WTC11 (cell line): Measurements from ENCODE around the gene CLCA2. TPM values are rescaled to one million over a fixed set of nuclear protein-coding genes. Genes with fewer than 3 reads are reported as not detected.

Experiments used
- ATAC-seq: fragments of 200-7000 bp; cut with Tn5 transposase; 2 replicates; pipeline ENCODE4 v1.10.0; 2021; ENCODE audit warnings: mild to moderate bottlenecking, moderate library complexity
- CTCF ChIA-PET: fragments of 300-600 bp; sonication (Branson Sonifier 250); formaldehyde crosslinking; loops from one replicate; lab custom pipeline; 2021; ENCODE audit warnings: antibody characterized with exemption; lab: Charles Lee
- POLR2A ChIA-PET: fragments of 350-600 bp; sonication (Branson Sonifier 250); formaldehyde crosslinking; loops from one replicate; lab custom pipeline; 2021; ENCODE audit warnings: antibody characterized with exemption; lab: Charles Lee
- DNase-seq: peaks from one replicate; pipeline ENCODE4 v3.0.0; 2021; ENCODE audit warnings: low spot score
- H3K27ac Mint-ChIP-seq: 2 replicates; pipeline ENCODE4 v1.8.0; 2021; ENCODE audit warnings: mixed read lengths
- H3K27me3 Mint-ChIP-seq: 2 replicates; pipeline ENCODE4 v1.8.0; 2021; ENCODE audit warnings: low read depth, mild to moderate bottlenecking, moderate library complexity, mixed read lengths
- H3K36me3 Mint-ChIP-seq: 2 replicates; pipeline ENCODE4 v1.8.0; 2021; ENCODE audit warnings: mixed read lengths
- H3K4me1 Mint-ChIP-seq: 2 replicates; pipeline ENCODE4 v1.8.0; 2022; ENCODE audit warnings: mixed read lengths
- H3K4me3 Mint-ChIP-seq: 2 replicates; pipeline ENCODE4 v1.8.0; 2021; ENCODE audit warnings: mild to moderate bottlenecking, moderate library complexity, mixed read lengths
- H3K9me3 Mint-ChIP-seq: 2 replicates; pipeline ENCODE4 v1.8.0; 2021; ENCODE audit warnings: mixed read lengths
- ATF2 ChIP-seq: sonication (generic); formaldehyde crosslinking; IDR thresholded peaks from 2 replicates; pipeline ENCODE4 v1.8.1; 2022; ENCODE audit warnings: low read depth, missing genetic modification reagents, borderline replicate concordance
- CBFB ChIP-seq: sonication (generic); formaldehyde crosslinking; IDR thresholded peaks from 2 replicates; pipeline ENCODE4 v1.8.1; 2022; ENCODE audit warnings: mild to moderate bottlenecking, low read depth, missing genetic modification reagents
- CREB1 ChIP-seq: sonication (generic); formaldehyde crosslinking; IDR thresholded peaks from 2 replicates; pipeline ENCODE4 v1.8.0; 2023; ENCODE audit warnings: mild to moderate bottlenecking, missing genetic modification reagents
- CREM ChIP-seq: sonication (generic); formaldehyde crosslinking; IDR thresholded peaks from 2 replicates; pipeline ENCODE4 v1.8.1; 2022; ENCODE audit warnings: mild to moderate bottlenecking, missing genetic modification reagents, moderate library complexity
- E2F1 ChIP-seq: sonication (generic); formaldehyde crosslinking; IDR thresholded peaks from 2 replicates; pipeline ENCODE4 v1.8.0; 2022; ENCODE audit warnings: mild to moderate bottlenecking, missing genetic modification reagents
- EMX1 ChIP-seq: fragments of 250-450 bp; sonication (Bioruptor Pico); IDR thresholded peaks from 2 replicates; pipeline ENCODE4 v1.8.0; 2021; ENCODE audit warnings: mild to moderate bottlenecking
- FOXJ3 ChIP-seq: sonication (generic); formaldehyde crosslinking; IDR thresholded peaks from 2 replicates; pipeline ENCODE4 v1.9.0; 2021; ENCODE audit warnings: missing genetic modification reagents, mild to moderate bottlenecking, borderline replicate concordance
- FOXP4 ChIP-seq: sonication (generic); formaldehyde crosslinking; IDR thresholded peaks from 2 replicates; pipeline ENCODE4 v1.8.0; 2022; ENCODE audit warnings: mild to moderate bottlenecking, missing genetic modification reagents
- GRHL2 ChIP-seq: fragments of 250-450 bp; sonication (Bioruptor Pico); IDR thresholded peaks from 2 replicates; pipeline ENCODE4 v1.8.0; 2022; ENCODE audit warnings: mild to moderate bottlenecking, moderate library complexity; ENCODE audit not compliant: insufficient replicate concordance, severe bottlenecking
- HMGXB4 ChIP-seq: sonication (generic); formaldehyde crosslinking; IDR thresholded peaks from 2 replicates; pipeline ENCODE4 v1.8.1; 2023; ENCODE audit warnings: mild to moderate bottlenecking, moderate library complexity, missing genetic modification reagents
- IRF2 ChIP-seq: sonication (generic); formaldehyde crosslinking; IDR thresholded peaks from 2 replicates; pipeline ENCODE4 v1.8.0; 2022; ENCODE audit warnings: low read depth, missing genetic modification reagents, borderline replicate concordance
- KAT7 ChIP-seq: sonication (generic); formaldehyde crosslinking; IDR thresholded peaks from 2 replicates; pipeline ENCODE4 v1.8.1; 2023; ENCODE audit warnings: missing genetic modification reagents, mild to moderate bottlenecking, borderline replicate concordance
- MLX ChIP-seq: sonication (generic); formaldehyde crosslinking; IDR thresholded peaks from 2 replicates; pipeline ENCODE4 v1.8.1; 2023; ENCODE audit warnings: mild to moderate bottlenecking, missing genetic modification reagents, moderate library complexity
- NFE2L1 ChIP-seq: sonication (generic); formaldehyde crosslinking; IDR thresholded peaks from 2 replicates; pipeline ENCODE4 v1.8.1; 2023; ENCODE audit warnings: missing genetic modification reagents
- PRRX2 ChIP-seq: fragments of 250-450 bp; sonication (Bioruptor Pico); IDR thresholded peaks from 2 replicates; pipeline ENCODE4 v1.8.0; 2021; ENCODE audit warnings: mild to moderate bottlenecking
- STAT6 ChIP-seq: sonication (generic); formaldehyde crosslinking; conservative IDR thresholded peaks from 2 replicates; pipeline ENCODE4 v1.8.1; 2023; ENCODE audit warnings: mild to moderate bottlenecking, low read depth, missing genetic modification reagents, moderate library complexity
- USF1 ChIP-seq: sonication (generic); formaldehyde crosslinking; IDR thresholded peaks from 2 replicates; pipeline ENCODE4 v1.8.0; 2022; ENCODE audit warnings: mild to moderate bottlenecking, missing genetic modification reagents
- ZNF281 ChIP-seq: sonication (generic); formaldehyde crosslinking; IDR thresholded peaks from 2 replicates; pipeline ENCODE4 v1.8.0; 2023; ENCODE audit warnings: mild to moderate bottlenecking, missing genetic modification reagents
- ZNF317 ChIP-seq: sonication (generic); formaldehyde crosslinking; IDR thresholded peaks from 2 replicates; pipeline ENCODE4 v1.8.1; 2023; ENCODE audit warnings: low read depth, mild to moderate bottlenecking, moderate library complexity, missing genetic modification reagents, borderline replicate concordance
- ZNF396 ChIP-seq: fragments of 250-450 bp; sonication (Bioruptor Pico); IDR thresholded peaks from 2 replicates; pipeline ENCODE4 v1.8.0; 2021; ENCODE audit warnings: mild to moderate bottlenecking, moderate library complexity, borderline replicate concordance
- total RNA-seq: library from RNA; stranded (reverse); gene quantifications from 3 replicates; pipeline ENCODE4 v1.2.3, GENCODE V29; 2021

The CLCA2 gene
- total RNA-seq, 1 experiment from 2014 or later = 0.07 TPM

GRCh38 chr1:86382878-86383277 is 41.1 kb upstream of the CLCA2 start:
- peaks cover 10% of the 10 kb centered on the region for H3K9me3 Mint-ChIP-seq
- H3K27me3 Mint-ChIP-seq = no peaks in the 10 kb centered on the region
- H3K4me3 Mint-ChIP-seq = no peak overlapping the region
- POLR2A ChIA-PET = interaction anchor here (0.6 kb wide), 1 partner anchor 489 kb away, joined by 3 read pairs; no protein-coding TSS in a partner anchor
- no peak for DNase-seq
- H3K36me3 Mint-ChIP-seq = peaks cover 12% of the 10 kb centered on the region
- CTCF ChIA-PET = no interaction called here
- TF ChIP-seq STAT6 (CRISPR knock-in tag) = no peak
- TF ChIP-seq KAT7 = no peak
- no peak for TF ChIP-seq ZNF396 (CRISPR knock-in tag)
- no peak for TF ChIP-seq GRHL2 (CRISPR knock-in tag)
- TF ChIP-seq HMGXB4 (CRISPR knock-in tag) = no peak
- TF ChIP-seq CREM (CRISPR knock-in tag) = no peak
- no peak for TF ChIP-seq CREB1 (CRISPR knock-in tag)
- no peak for TF ChIP-seq ZNF281
- TF ChIP-seq, all 79 proteins: peak for 0
- ATAC-seq = no peak
- Mint-ChIP-seq H3K27ac (no peak overlapping the region), H3K4me1 (no peaks in the 10 kb centered on the region)

GRCh38 chr1:86387916-86388627 is 35.9 kb upstream of the CLCA2 start:
- ATAC-seq = no peak
- no peak for DNase-seq
- H3K27ac Mint-ChIP-seq = no peak overlapping the region
- CTCF ChIA-PET = no interaction called here
- POLR2A ChIA-PET = no interaction called here
- H3K4me1 Mint-ChIP-seq = 0 out of 2 replicates have a peak, but pooled peaks cover 3% of the 10 kb centered on the region
- no peaks in the 10 kb centered on the region for H3K27me3 Mint-ChIP-seq
- H3K36me3 Mint-ChIP-seq = no peaks in the 10 kb centered on the region
- H3K4me3 Mint-ChIP-seq = no peak overlapping the region
- H3K9me3 Mint-ChIP-seq = no peaks in the 10 kb centered on the region
- no peak for TF ChIP-seq KAT7
- TF ChIP-seq PRRX2 (CRISPR knock-in tag) = no peak
- no peak for TF ChIP-seq ATF2 (CRISPR knock-in tag)
- no peak for TF ChIP-seq FOXJ3 (CRISPR knock-in tag)
- TF ChIP-seq IRF2 = no peak
- no peak for TF ChIP-seq ZNF317 (CRISPR knock-in tag)
- TF ChIP-seq EMX1 (CRISPR knock-in tag) = no peak
- TF ChIP-seq CBFB (CRISPR knock-in tag) = no peak
- no peak for TF ChIP-seq MLX (CRISPR knock-in tag)
- no peak for TF ChIP-seq FOXP4 (CRISPR knock-in tag)
- no peak for TF ChIP-seq NFE2L1 (CRISPR knock-in tag)
- TF ChIP-seq E2F1 (CRISPR knock-in tag) = no peak
- TF ChIP-seq USF1 (CRISPR knock-in tag) = no peak
- TF ChIP-seq CREB1 (CRISPR knock-in tag) = no peak
